HL-60 (cell line): ENCODE measurements around the gene GMPR.
"Not testable (repeated sequence)": the region's sequence is repeated elsewhere in the genome, so short reads cannot be mapped to it uniquely, and the experiment has no call there.

Experiments
- CTCF ChIP-seq: IDR thresholded peaks from one replicate; pipeline ENCODE4 v1.5.1; 2011; ENCODE audit warnings: low read length, control low read depth, inconsistent platforms; ENCODE audit not compliant: insufficient read depth
- REST ChIP-seq: IDR thresholded peaks from 2 replicates; pipeline ENCODE4 v1.6.1; 2012; ENCODE audit warnings: low read depth; ENCODE audit not compliant: insufficient replicate concordance

- TF ChIP-seq CTCF, REST: not testable (repeated sequence)
Observed at GRCh38 chr6:16225062-16225731, 13.2 kb upstream of the GMPR start.
